NCI-H2107 (cell line): ENCODE data around the gene PLLP.
A peak's percentile ranks its signal among the peaks of the same experiment; 100 is the strongest.
"Not testable (repeated sequence)": the region's sequence is repeated elsewhere in the genome, so short reads cannot be mapped to it uniquely, and the experiment has no call there.

Experiments used
- DNase-seq: peaks from one replicate; lab custom pipeline; 2025; lab: John Stamatoyannopoulos, UW

PLLP gene

GRCh38 chr16:57303021-57303909 is 18.8 kb upstream of the PLLP start:
- no peak for DNase-seq

GRCh38 chr16:57301126-57301817 is 16.8 kb upstream of the PLLP start:
- DNase-seq: no peak

GRCh38 chr16:57300387-57301125 is 16.1 kb upstream of the PLLP start:
- peak; percentile 97 for DNase-seq

GRCh38 chr16:57299719-57300386 is 15.4 kb upstream of the PLLP start:
- no peak for DNase-seq

GRCh38 chr16:57299009-57299718 is 14.7 kb upstream of the PLLP start:
- DNase-seq: no peak

- no peak for DNase-seq
These were observed 13.4 kb upstream of the PLLP start for GRCh38 chr16:57297856-57298255.

- DNase-seq: no peak
These were observed 5.2 kb upstream of the PLLP start for GRCh38 chr16:57289391-57290257.

- DNase-seq: no peak
These were observed 907 bp upstream of the PLLP start for GRCh38 chr16:57285379-57285778.

- no peak for DNase-seq
These were observed 486 bp upstream of the PLLP start for GRCh38 chr16:57284952-57285363.

- no peak for DNase-seq
These were observed 588 bp downstream of the PLLP start for GRCh38 chr16:57283959-57284208.

- no peak for DNase-seq
These were observed 1.1 kb downstream of the PLLP start for GRCh38 chr16:57283214-57283958.

GRCh38 chr16:57282510-57283213 is 1.8 kb downstream of the PLLP start:
- DNase-seq: no peak

- DNase-seq: no peak
These were observed 2.7 kb downstream of the PLLP start for GRCh38 chr16:57281791-57282190.

GRCh38 chr16:57279780-57280638 is 4.5 kb downstream of the PLLP start:
- DNase-seq: no peak

GRCh38 chr16:57278494-57278893 is 6.0 kb downstream of the PLLP start:
- no peak for DNase-seq

GRCh38 chr16:57277586-57277985 is 6.9 kb downstream of the PLLP start:
- DNase-seq: no peak

- no peak for DNase-seq
These were observed 7.9 kb downstream of the PLLP start for GRCh38 chr16:57276596-57276995.

GRCh38 chr16:57275946-57276345 is 8.5 kb downstream of the PLLP start:
- DNase-seq: not testable (repeated sequence)
